Mononuclear cell (primary cell): ENCODE measurements around the gene LDB2. TPM values are rescaled to one million over a fixed set of nuclear protein-coding genes. Genes with fewer than 3 reads are reported as not detected.
"Not testable (repeated sequence)": the region's sequence is repeated elsewhere in the genome, so short reads cannot be mapped to it uniquely, and the experiment has no call there.

Source experiments
- H3K27me3 ChIP-seq: 2 replicates; pipeline ENCODE4 v1.6.0; 2011; ENCODE audit warnings: low read length, control low read depth; ENCODE audit not compliant: insufficient read depth
- H3K4me1 ChIP-seq: 2 replicates; pipeline ENCODE4 v1.5.1; 2011; ENCODE audit warnings: mild to moderate bottlenecking, low read length, control low read depth; ENCODE audit not compliant: insufficient read depth
- H3K4me3 ChIP-seq: 2 replicates; pipeline ENCODE4 v1.5.1; 2011; ENCODE audit warnings: mild to moderate bottlenecking, low read length, moderate library complexity
- H3K9me3 ChIP-seq: 2 replicates; pipeline ENCODE4 v1.5.1; 2011; ENCODE audit warnings: low read depth, mild to moderate bottlenecking, control low read depth, low read length
- total RNA-seq: library from RNA; depleted of rRNA; stranded (reverse); fragments of >200 nt; gene quantifications from one replicate; pipeline ENCODE4 v1.2.3, GENCODE V29; 2012

Gene LDB2
- total RNA-seq, 1 donor = 0.52 TPM

GRCh38 chr4:16588651-16589050 is 309.8 kb downstream of the LDB2 start:
- Histone ChIP-seq H3K4me3 (no peak overlapping the region), H3K27me3 (no peaks in the 10 kb centered on the region), H3K4me1 (no peaks in the 10 kb centered on the region), H3K9me3 (no peaks in the 10 kb centered on the region)

- H3K4me1 ChIP-seq = no peaks in the 10 kb centered on the region
- H3K9me3 ChIP-seq = no peaks in the 10 kb centered on the region
- H3K4me3 ChIP-seq = no peak overlapping the region
- no peaks in the 10 kb centered on the region for H3K27me3 ChIP-seq
Observed at GRCh38 chr4:16588149-16588548, 310.3 kb downstream of the LDB2 start.

- H3K4me3 ChIP-seq = no peak overlapping the region
- H3K9me3 ChIP-seq = no peaks in the 10 kb centered on the region
Observed at GRCh38 chr4:16585053-16585452, 313.4 kb downstream of the LDB2 start.

DNA sequence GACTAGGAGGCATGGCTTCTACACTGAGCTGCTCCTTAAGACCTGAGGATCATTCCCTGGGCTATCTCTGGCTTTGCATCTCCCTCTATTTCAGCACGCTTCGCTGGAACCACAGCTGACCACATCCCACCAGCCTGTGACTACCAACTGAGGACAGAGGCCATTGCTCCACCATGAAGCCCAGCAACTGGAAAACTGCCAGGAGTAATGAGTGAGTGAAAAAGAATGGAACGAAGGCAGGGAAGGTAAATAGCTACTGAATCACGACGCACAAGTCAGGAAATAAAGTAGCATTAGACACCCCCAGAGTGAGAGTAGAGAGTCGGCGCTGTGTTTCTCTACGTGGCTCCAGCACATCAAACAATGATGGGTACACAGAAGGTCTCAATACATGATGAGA is 314.7 kb downstream of the LDB2 start:
- Histone ChIP-seq H3K9me3 (no peaks in the 10 kb centered on the region), H3K4me1 (no peaks in the 10 kb centered on the region), H3K4me3 (no peak overlapping the region), H3K27me3 (no peaks in the 10 kb centered on the region)

More at GRCh38 chr4:16585053-16585452, 313.4 kb downstream of the LDB2 start:
- Histone ChIP-seq H3K27me3 (no peaks in the 10 kb centered on the region), H3K4me1 (no peaks in the 10 kb centered on the region)

- Histone ChIP-seq H3K27me3 (no peaks in the 10 kb centered on the region), H3K9me3 (no peaks in the 10 kb centered on the region), H3K4me3 (no peak overlapping the region), H3K4me1 (no peaks in the 10 kb centered on the region)
Observed at GRCh38 chr4:16582526-16582925, 315.9 kb downstream of the LDB2 start.

- no peaks in the 10 kb centered on the region for H3K4me1 ChIP-seq
- H3K27me3 ChIP-seq = no peaks in the 10 kb centered on the region
- no peak overlapping the region for H3K4me3 ChIP-seq
- no peaks in the 10 kb centered on the region for H3K9me3 ChIP-seq
Observed at GRCh38 chr4:16582036-16582435, 316.4 kb downstream of the LDB2 start.

GRCh38 chr4:16581117-16581516 is 317.3 kb downstream of the LDB2 start:
- no peaks in the 10 kb centered on the region for H3K9me3 ChIP-seq
- no peaks in the 10 kb centered on the region for H3K27me3 ChIP-seq

DNA sequence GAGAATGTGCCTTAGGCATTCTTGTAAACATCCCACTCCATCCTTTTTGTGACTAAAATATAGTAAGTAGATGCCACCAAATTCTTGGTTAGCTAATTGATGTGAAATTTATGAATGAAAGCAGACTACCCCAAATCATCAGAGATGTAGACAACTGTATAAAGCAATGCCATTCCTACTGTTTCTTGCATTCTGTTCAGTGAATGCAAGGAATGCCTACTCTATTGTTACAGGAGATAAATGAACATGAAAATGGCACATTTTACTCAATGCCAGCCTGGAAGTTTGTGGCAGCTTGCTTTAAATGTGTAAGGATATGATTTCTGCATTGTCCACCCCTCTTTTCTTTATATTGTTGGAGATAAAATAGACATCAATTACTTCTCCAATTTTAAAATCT is 317.9 kb downstream of the LDB2 start:
- H3K4me1 ChIP-seq = no peaks in the 10 kb centered on the region
- no peaks in the 10 kb centered on the region for H3K27me3 ChIP-seq
- no peak overlapping the region for H3K4me3 ChIP-seq
- H3K9me3 ChIP-seq = no peaks in the 10 kb centered on the region

More at GRCh38 chr4:16581117-16581516, 317.3 kb downstream of the LDB2 start:
- H3K4me1 ChIP-seq = no peaks in the 10 kb centered on the region
- H3K4me3 ChIP-seq = no peak overlapping the region

GRCh38 chr4:16579866-16580265 is 318.6 kb downstream of the LDB2 start:
- H3K4me3 ChIP-seq = no peak overlapping the region
- no peaks in the 10 kb centered on the region for H3K9me3 ChIP-seq
- no peaks in the 10 kb centered on the region for H3K4me1 ChIP-seq

GRCh38 chr4:16577177-16577576 is 321.3 kb downstream of the LDB2 start:
- H3K4me3 ChIP-seq = no peak overlapping the region
- no peaks in the 10 kb centered on the region for H3K4me1 ChIP-seq
- H3K27me3 ChIP-seq = no peaks in the 10 kb centered on the region
- no peaks in the 10 kb centered on the region for H3K9me3 ChIP-seq

More at GRCh38 chr4:16579866-16580265, 318.6 kb downstream of the LDB2 start:
- H3K27me3 ChIP-seq = no peaks in the 10 kb centered on the region

DNA sequence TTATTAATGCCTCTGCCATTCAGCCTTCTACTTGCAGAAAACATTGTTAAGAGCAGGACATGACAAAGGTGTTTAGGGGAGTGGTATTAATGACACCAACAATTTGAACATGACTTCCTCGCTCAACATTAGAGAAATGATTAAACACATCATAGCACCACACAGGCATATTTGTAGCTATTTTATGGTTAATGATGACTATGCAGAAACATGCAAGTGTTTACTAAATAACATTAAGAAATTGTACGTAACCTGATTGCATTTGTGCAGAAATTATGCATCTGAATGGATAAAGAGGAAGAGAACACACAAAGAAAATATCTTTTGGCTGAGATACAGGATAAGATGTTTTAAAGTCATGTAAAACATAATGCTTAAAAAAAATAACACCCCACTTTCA is 323.5 kb downstream of the LDB2 start:
- Histone ChIP-seq H3K4me3 (no peak overlapping the region), H3K9me3 (no peaks in the 10 kb centered on the region), H3K4me1 (no peaks in the 10 kb centered on the region), H3K27me3 (no peaks in the 10 kb centered on the region)

DNA sequence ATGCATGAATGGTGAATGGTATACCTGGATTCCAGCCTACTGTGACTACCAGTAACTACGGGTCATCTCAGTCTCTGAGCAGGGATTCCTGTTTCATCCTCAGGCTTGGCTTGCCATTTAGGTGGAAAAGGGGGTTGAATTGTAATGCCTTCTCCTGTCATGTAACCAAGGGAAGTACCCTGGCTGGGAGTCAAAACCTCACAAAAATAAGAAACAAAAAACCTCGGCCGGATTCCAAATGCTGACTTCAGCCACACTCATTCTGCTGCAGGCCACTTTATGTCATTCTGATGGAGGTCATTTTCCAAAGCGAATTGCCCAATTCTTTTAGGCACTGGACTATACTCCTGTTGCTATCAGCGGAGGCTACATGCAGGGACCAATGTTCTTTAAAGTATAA is 324.7 kb downstream of the LDB2 start:
- no peaks in the 10 kb centered on the region for H3K9me3 ChIP-seq
- no peaks in the 10 kb centered on the region for H3K27me3 ChIP-seq
- no peaks in the 10 kb centered on the region for H3K4me1 ChIP-seq
- no peak overlapping the region for H3K4me3 ChIP-seq

GRCh38 chr4:16573206-16573605 is 325.2 kb downstream of the LDB2 start:
- Histone ChIP-seq H3K4me3 (no peak overlapping the region), H3K9me3 (no peaks in the 10 kb centered on the region), H3K27me3 (no peaks in the 10 kb centered on the region), H3K4me1 (no peaks in the 10 kb centered on the region)

- no peaks in the 10 kb centered on the region for H3K4me1 ChIP-seq
- no peaks in the 10 kb centered on the region for H3K9me3 ChIP-seq
- H3K4me3 ChIP-seq = no peak overlapping the region
- H3K27me3 ChIP-seq = no peaks in the 10 kb centered on the region
Observed at GRCh38 chr4:16572631-16573030, 325.8 kb downstream of the LDB2 start.

DNA sequence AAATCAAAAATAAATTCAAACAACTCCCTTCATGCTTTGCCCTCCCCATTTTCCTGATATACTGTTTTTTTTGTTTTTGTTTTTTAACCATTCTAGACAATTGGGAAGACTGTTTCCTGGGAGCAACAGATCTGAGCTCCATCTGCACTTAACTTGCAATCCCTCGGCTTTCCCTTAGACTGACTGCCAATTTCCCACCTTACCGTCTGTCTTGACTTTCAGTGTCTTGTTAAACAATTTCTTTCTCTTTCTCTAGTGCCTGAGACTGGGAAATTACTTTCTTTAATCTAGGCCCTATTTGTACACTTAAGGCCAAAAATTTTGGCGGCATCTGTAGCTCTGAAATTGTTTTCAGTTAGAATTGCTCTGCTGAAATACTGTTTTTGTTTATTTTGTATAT is 326.3 kb downstream of the LDB2 start:
- H3K4me1 ChIP-seq = no peaks in the 10 kb centered on the region

GRCh38 chr4:16569790-16570189 is 328.7 kb downstream of the LDB2 start:
- Histone ChIP-seq H3K9me3 (no peaks in the 10 kb centered on the region), H3K4me3 (no peak overlapping the region), H3K4me1 (no peaks in the 10 kb centered on the region), H3K27me3 (no peaks in the 10 kb centered on the region)

More for the DNA sequence above, 326.3 kb downstream of the LDB2 start:
- no peaks in the 10 kb centered on the region for H3K27me3 ChIP-seq
- no peaks in the 10 kb centered on the region for H3K9me3 ChIP-seq
- no peak overlapping the region for H3K4me3 ChIP-seq

DNA sequence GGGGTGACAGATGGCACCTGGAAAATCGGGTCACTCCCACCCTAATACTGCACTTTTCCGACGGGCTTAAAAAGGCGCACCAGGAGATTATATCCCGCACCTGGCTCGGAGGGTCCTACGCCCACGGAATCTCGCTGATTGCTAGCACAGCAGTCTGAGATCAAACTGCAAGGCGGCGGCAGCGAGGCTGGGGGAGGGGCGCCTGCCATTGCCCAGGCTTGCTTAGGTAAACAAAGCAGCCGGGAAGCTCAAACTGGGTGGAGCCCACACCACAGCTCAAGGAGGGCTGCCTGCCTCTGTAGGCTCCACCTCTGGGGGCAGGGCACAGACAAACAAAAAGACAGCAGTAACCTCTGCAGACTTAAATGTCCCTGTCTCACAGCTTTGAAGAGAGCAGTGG is 341.1 kb downstream of the LDB2 start:
- H3K27me3 ChIP-seq, H3K9me3 ChIP-seq, H3K4me1 ChIP-seq, H3K4me3 ChIP-seq: not testable (repeated sequence)
